HG03025 (cell line): ENCODE results near the gene NRM.
"Not testable (repeated sequence)": the region's sequence is repeated elsewhere in the genome, so short reads cannot be mapped to it uniquely, and the experiment has no call there.

Experiments
- ATAC-seq: cut with Tn5 transposase; IDR thresholded peaks from one replicate; pipeline ENCODE4 v1.9.1; 2021; ENCODE audit warnings: mild to moderate bottlenecking, moderate library complexity; ENCODE audit not compliant: unreplicated experiment, low FRiP score

The NRM gene

GRCh38 chr6:30690403-30691207 is at the start of gene NRM:
Gene NRM (minus strand): TSS chr6:30690984. CDS start chr6:30690974, 10 bp downstream.
- ATAC-seq: no peak

- ATAC-seq: no peak
Observed at GRCh38 chr6:30740540-30740870, 49.7 kb upstream of the NRM start.

GRCh38 chr6:30738532-30738931 is 47.7 kb upstream of the NRM start:
- ATAC-seq: no peak

- no peak for ATAC-seq
Observed at GRCh38 chr6:30735668-30736314, 45.0 kb upstream of the NRM start.

- ATAC-seq: no peak
Observed at GRCh38 chr6:30732237-30732943, 41.6 kb upstream of the NRM start.

GRCh38 chr6:30730601-30731435 is 40.0 kb upstream of the NRM start:
- ATAC-seq: no peak

GRCh38 chr6:30727920-30728553 is 37.3 kb upstream of the NRM start:
- no peak for ATAC-seq

- no peak for ATAC-seq
Observed at GRCh38 chr6:30726506-30727413, 36.0 kb upstream of the NRM start.

GRCh38 chr6:30725713-30726505 is 35.1 kb upstream of the NRM start:
- no peak for ATAC-seq

- ATAC-seq: no peak
Observed at GRCh38 chr6:30724906-30725667, 34.3 kb upstream of the NRM start.

- not testable (repeated sequence) for ATAC-seq
Observed at GRCh38 chr6:30723843-30724741, 33.3 kb upstream of the NRM start.

GRCh38 chr6:30723159-30723842 is 32.5 kb upstream of the NRM start:
- ATAC-seq: not testable (repeated sequence)

- no peak for ATAC-seq
Observed at GRCh38 chr6:30722280-30723112, 31.7 kb upstream of the NRM start.

GRCh38 chr6:30722025-30722279 is 31.2 kb upstream of the NRM start:
- ATAC-seq: not testable (repeated sequence)

- ATAC-seq: peak; percentile 26
Observed at GRCh38 chr6:30721198-30722024, 30.6 kb upstream of the NRM start.
